ENCODE measurements around the gene PPM1H.

- no peak for TF ChIP-seq POLR2A (IDR thresholded peaks at IDR 0.05)
- TF ChIP-seq, protein P1, sequence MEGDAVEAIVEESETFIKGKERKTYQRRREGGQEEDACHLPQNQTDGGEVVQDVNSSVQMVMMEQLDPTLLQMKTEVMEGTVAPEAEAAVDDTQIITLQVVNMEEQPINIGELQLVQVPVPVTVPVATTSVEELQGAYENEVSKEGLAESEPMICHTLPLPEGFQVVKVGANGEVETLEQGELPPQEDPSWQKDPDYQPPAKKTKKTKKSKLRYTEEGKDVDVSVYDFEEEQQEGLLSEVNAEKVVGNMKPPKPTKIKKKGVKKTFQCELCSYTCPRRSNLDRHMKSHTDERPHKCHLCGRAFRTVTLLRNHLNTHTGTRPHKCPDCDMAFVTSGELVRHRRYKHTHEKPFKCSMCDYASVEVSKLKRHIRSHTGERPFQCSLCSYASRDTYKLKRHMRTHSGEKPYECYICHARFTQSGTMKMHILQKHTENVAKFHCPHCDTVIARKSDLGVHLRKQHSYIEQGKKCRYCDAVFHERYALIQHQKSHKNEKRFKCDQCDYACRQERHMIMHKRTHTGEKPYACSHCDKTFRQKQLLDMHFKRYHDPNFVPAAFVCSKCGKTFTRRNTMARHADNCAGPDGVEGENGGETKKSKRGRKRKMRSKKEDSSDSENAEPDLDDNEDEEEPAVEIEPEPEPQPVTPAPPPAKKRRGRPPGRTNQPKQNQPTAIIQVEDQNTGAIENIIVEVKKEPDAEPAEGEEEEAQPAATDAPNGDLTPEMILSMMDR (IDR thresholded peaks at IDR 0.05), result no peak
Observed at GRCh38 chr12:62757048-62757447, 177.9 kb downstream of the PPM1H start.

Measured in adrenal gland (tissue), 5 donors.